HG03575 (cell line): ENCODE data around the gene STARD10.

ENCODE experiments used
- ATAC-seq: cut with Tn5 transposase; IDR thresholded peaks from one replicate; pipeline ENCODE4 v1.9.1; 2021; ENCODE audit not compliant: unreplicated experiment, insufficient number of reproducible peaks, low FRiP score; ENCODE audit errors: extremely low read depth

Gene STARD10

DNA sequence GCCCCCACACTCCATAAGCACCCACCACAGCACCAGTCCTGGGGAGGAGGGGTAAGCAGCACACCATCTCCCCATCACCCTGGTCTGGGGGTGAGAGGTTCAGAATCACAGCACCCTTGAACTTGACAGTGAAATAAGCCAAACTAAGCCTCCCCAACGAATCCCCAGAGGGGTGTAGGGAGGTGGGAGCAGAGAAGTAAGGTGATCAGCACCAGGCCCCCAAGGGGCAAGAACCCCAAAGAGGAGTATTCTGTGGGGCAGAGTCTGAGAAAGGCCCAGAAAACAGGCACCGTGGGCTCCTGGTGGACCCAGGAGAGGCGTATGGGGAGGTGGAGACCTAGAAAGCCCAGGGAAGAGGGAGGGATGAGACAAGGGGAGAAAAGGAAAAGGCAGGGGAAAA lies 72.6 kb downstream of the STARD10 start:
- ATAC-seq, result no peak

DNA sequence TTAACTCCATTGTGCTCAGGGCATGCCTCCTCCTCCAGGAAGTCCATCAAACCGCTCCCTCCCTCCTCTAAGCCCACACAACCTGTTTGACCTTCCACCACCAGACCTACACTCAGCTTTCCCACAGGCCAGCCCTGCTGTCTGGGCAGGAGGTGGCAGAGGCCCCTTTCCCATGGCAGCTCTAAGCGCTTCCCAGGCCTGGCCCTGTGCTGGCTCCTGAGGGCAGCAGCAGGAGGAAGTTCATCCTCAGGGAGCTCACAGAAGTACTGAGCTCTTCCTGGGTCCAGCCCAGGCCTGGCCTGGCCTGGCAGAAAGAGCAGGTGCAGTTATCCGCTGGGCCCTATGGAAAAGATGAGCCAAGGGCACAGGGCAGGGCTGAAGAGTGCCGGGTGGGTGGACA lies 73.1 kb downstream of the STARD10 start:
- ATAC-seq, result no peak

DNA sequence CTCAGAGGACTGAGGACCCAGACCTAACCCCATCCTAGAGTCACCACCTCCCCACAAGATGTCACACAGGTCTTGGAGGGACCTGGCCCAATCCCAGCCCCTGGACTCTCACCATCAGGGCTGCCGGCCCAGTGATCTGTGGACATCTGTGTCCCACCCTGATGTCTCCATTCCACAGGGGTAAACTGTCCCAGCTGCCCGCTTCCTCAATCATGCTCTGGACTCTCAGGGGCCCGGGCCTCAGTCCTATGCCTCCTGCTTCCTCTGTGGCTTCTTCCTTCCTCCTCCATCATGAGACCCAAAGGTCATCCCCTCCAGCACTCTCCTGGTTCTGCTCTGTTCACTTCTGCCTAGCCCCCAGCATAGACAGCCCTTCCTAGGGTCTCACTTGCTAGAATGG lies 73.8 kb downstream of the STARD10 start:
- ATAC-seq, result no peak

DNA sequence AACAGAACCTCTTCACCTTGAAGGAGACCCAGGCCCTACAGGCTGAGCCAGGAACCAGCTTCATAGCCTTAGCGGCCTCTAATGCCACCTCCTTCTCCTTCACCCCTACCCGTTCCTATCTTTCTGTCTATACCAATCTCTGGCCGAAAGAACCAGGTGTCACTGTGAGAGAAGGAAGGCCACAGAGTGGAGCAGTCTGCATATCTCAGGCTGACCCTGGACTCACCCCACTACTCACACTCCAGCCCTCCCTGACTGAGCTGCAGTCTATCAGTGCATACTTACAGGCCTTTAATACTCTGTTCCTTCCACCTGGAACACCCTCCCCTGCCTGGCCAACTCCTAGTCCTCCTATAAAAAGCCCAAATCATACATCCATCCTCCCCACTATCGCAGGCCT lies 74.3 kb downstream of the STARD10 start:
- no peak for ATAC-seq

DNA sequence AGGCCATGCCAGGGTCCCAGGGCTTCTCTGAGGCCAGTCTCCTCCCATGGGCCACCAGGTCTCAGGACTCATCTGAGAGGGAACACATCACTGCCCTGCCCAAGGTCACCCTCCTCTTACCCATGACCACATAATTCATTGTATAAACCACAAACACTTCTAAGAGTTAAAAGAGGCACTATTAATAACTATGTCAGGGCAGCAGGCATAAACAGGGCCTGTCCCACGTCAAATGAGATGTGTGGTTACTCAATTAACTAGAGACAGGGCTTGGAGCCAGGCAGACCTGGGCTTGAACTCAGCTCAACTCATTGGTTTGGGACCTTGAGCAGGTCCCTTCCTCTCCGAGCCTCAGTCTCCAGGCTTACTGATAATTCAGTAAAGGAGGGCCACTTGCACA lies 74.7 kb downstream of the STARD10 start:
- ATAC-seq, result no peak

DNA sequence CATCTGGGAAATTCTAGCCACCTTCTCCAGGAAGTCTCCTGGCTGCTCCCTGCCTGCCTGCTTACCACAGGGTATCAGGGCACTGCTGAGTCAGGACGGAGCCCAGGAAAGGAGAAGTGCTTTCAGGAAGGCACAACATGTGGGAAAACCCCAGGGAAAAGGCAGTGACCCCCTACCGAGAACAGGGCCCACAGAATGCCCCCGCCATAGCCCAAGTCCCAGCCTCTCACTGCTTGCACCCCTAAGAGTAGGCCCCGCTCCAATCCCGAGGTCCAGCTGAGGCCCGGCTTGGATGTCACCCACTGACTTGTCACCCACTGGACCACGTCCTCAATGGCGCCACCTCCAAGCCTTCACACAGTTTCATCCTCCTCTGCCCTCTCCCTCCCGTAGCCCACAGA lies 75.7 kb downstream of the STARD10 start:
- no peak for ATAC-seq

DNA sequence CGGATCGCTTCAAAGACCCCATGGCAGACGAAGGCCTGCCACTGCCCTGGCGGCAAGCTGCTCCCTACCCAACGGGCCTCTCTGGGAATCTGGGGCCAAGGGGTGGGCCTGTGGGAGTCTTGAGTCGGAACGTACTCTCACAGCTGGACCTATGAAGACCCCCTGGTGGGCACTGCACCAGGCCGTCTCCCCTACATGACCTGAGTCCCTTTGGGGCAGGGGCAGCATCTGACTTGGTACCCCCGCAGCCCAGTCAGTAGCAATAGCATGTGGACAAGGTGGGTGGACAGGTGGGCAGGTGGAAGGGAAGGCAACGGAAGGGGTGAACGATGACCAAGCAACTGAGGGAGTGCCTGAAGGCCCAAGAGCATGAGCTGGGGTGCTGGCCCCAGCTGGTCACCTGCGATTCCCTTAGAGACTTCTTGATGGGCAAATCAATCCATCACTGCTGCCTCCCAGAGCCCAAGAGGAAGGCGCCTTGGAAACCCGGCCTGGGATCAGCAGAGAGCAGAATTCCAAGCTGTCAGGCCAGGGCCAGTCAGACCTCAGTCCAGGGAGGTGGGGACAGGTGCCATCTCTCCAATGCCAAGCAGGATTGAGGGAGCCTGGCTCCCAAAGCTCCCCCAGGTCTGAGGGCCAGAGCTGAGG lies 76.9 kb downstream of the STARD10 start:
- ATAC-seq, result no peak

DNA sequence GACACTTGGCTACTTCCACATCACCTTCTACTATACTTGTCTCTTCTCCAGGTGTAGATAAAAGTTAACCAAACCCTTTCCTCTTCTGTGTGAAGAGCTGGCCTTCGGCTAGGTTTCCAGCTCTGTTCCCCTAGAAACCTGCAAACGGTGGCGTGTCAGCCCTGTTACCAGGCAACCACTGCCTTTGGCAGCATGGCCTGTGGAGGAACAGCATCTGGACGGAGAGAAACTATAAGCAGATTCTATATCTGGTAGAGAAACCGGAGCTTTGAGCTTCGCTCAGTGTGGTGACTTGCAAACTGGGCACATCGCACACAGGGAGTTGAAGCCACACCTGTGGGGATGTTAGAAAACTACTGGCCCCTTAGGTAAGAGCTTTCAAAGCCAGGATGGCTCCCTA lies 77.6 kb downstream of the STARD10 start:
- ATAC-seq, result no peak

DNA sequence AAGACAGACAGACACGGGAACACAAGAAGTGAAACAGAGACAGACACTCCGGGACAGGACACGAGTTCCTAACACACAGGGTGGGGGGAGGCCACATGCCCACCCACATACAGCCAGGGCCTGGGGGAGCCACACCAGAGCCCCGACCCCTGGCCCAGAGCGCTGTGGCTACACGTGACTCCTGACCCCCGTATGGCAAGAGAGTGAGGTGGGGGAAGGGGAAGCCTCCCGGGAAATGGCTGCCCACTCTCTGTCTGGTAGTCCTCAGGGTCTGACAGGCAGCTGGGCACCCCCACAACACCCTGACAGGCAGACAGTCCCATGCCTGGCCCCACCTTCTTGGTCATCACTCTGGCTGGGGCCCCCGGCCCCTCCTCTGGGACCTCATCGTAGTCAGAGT lies 81.0 kb downstream of the STARD10 start:
- no peak for ATAC-seq

DNA sequence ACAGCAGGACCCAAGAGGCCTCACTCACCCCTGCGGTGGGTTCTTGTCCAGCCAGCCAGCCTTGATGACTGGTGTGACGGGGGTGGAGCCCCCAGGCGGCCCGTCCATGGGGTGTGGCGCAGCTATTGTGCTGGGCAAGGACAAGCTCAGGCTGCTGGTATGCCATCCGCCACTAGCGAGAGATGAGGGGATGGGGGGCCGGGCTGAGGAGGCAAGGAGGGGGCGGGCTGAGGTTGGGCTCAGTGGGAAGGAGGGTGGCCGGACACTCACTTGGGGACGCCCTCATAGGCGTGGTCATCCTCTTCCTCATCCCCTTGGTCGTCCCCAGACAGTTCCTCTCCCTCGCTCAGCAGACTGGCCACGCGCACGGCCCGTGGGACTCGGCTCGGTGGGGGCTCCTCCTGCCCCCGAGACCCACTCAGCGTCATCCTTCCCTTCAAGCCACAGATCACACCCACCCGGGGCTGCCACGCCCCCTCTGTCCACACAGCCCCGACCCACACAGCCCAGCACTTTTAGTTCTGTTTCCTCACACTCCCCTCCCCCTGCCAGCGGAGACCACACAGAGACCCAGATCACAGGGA lies 81.6 kb downstream of the STARD10 start:
- ATAC-seq, result no peak

DNA sequence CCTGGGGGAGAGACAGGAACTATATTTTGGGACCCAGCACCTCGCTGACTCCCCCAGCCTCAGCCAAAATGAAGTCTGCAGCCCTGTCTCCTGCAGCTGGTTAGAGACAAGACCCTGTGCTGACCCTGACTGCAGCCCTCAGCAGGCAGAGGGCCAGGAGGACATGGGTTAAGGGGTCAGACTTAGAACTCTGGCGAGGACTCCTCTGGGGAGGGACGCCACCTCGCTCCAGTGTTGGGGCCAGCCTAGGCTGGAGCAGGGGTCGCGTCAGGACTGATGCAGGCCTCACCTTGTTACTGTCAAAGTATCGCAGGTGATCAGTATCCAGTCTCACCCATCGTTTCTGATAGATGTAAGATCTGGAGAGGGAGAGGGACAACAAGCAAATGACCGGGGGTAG lies 82.7 kb downstream of the STARD10 start:
- ATAC-seq, result no peak

DNA sequence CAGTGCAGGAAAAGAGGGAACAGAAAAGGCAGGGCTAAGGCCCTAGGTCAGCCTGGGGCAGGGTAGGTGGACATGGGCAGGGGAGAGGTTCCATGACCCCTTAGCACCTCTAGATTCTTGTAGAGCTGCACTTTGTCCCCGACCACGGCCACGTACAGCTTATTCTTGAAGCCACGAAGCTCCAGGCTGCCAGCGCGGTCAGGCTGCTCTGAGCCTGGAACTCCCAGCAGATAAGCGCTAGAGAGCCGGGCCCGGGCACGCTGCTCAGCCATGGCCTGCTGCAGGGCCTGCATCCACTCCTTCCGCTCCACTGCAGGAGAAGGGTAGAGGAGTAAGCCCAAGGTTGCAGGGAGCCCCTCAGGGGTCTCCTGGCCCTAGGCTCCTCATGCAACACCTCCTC lies 83.6 kb downstream of the STARD10 start:
- ATAC-seq, result no peak

DNA sequence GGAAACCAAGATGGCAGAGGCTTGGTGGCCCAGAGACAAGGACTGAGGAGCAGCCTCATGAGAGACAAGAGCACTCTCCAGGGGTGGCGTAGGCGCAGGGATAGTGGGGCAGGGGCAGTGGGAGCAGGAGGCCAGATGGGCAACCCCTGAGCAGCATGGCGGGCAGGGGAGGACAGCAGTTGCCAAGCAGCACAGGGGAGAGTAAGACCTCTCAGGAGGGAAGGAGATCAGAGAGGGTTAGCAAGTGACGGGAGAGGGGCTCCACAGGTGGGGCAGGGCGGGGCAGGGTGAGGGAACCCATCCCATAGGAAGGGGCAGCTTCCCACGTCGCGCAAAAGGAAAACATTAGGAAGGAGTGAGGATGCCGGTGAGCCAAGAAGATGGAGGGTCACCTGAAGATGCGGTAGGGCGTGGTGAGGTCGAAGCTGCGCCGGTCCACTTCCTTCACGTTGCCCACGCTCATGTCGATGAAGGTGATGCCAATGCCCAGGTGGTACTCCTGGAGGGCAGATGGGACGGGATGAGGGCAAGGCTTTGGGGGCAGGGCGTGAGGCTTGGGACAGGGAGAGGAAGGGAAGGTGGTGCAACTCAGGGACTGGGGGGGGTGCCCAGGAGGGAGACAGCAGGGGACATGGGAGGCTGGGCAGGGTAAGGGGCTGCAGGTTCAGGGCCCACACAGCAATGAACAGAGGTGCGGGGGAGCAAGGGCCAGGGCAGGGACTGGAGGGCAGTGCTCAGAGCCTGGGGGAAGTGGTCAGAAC lies 84.2 kb downstream of the STARD10 start:
- ATAC-seq, result no peak

DNA sequence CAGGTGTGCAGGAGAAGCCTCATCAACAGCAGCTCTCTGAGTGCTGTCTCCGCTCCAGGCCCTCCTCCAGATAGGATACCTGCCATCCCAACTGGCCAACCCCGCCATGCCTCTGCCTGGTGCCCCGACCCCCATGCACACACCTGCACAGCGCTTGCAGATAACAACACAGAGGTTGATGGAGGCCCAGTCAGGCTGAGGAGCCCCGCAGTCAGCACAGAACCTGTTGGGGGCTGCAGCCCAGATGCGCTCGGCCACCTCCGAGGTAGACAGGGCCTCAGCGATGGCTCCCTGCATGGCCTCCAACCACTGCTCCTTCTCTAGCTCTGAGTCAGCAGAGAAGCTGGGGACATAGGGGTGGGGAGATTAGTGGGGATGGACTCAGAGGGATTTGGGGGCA lies 86.8 kb downstream of the STARD10 start:
- ATAC-seq, result no peak

DNA sequence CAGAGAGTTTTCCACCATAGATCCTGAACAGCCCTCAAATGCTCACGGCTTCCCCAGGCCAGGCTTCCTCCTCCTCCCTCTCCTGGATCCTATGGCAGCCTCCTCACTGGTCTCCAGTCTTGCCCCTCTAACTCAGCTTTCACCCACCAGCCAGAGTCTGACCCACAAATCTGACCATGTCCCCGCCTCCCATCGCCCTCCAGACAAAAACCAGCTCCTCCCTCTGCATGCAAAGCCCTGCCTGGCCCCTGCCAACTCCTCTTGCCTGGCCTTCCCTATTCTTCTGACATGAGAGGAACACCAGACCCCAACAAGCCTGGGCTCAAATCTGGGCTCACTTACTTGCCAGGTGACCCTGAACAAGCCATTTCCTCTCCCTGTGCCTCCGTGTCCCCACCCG lies 87.3 kb downstream of the STARD10 start:
- ATAC-seq, result no peak

DNA sequence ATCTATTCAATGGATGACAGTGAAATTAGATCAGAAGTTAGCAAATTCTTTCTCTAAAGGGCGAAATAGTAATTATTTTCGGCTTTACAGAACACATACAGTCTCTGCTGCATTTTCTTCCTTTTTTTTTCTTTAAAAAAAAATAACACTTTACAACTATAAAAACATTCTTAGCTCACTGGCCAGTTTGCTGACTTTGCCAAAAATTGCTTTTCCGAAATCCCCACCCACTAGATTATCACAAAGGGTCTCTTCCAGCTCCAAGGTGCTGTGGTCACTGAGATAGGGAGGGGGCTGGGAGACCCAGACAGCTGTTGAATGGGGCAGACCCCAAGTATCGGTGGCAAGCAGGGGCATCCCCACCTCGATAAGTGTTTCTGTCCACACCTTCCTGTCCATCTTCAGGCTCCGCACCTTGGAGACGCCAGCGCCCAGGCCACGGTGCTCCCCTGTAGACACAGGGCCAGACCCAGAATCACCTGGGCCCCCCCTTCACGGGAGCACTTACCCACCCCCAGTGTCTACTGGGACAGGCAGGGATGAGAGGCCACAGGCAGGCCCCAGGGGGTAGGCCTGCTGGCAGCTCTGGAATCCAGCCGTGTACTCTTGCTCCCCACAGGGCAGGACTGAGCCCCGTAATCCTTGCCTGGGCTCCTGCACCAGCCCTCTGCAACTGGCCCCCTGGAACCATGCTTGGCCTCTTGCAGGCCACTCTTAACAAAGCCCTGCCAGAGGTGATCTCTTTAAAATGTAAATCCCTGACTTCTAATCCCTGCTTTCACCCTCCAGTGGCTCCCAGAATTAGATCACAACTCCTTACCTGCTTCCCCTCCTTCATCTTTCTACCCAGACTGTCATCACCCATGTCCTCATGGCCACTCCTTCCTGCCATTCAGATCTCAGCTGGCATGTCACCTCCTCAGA lies 88.1 kb downstream of the STARD10 start:
- no peak for ATAC-seq

DNA sequence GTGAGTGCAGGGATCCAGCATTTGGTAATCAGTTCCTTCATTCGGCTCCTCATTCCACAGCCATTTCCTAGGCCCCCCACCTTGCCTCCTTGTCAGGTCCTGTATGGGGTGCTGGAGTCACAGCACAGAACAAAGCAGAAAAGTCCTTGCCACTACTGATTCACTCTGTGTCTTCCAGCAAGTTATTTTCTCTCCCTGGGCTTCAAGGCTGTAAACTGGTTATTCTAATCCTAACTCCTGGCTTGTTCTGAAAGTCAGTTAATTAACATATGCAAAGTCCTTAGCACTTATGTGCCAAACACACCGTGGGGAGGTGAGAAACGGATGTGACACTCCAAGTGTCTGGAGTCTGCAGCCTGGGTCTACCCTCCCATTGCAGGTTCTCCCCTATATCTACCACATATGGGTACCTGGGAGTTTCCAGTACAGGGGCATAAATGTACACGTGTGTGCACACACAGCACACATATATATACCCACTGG lies 89.0 kb downstream of the STARD10 start:
- no peak for ATAC-seq
